Vagina (tissue), 2 donors: ENCODE data around the gene PDIK1L.

Experiments used
- POLR2A ChIP-seq, 2 donors: fragments of 450-650 bp; IDR thresholded peaks; one replicate each; pipeline ENCODE4 v1.6.1; 2017; ENCODE audit warnings: antibody characterized with exemption in 2 of 2, mild to moderate bottlenecking in 2 of 2, moderate library complexity in 2 of 2
- TF ChIP-seq, protein P1 (sequence below), 3 experiments: fragments of 450-650 bp in 2 of 3; fragments of 200-600 bp in 1 of 3; sonication (generic) in 1 of 3; IDR thresholded peaks; one replicate each; pipeline ENCODE4 v1.5.1; 2017 to 2019; ENCODE audit warnings: antibody characterized with exemption in 3 of 3, mild to moderate bottlenecking in 2 of 3, moderate library complexity in 2 of 3

DNA sequence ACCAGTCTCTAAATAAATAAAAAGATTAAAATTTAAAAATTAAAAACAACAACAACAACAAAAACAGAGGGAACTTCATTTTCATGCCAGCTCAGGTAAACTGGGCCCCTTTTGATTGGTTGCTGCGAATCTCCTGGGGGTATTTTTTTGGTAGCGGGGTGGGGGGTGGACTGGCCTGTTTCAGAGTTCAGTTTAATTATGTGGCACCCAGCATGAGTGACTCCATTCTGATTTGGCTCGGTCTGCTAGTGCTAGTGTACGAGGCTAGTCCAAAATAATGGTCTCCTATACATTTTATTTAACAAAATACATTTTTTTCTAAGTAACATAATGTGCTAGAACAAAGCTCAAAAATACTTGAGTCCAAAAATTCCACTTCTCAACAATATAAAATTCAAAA lies 18.2 kb downstream of the PDIK1L start:
- no peak for TF ChIP-seq POLR2A (IDR thresholded peaks at IDR 0.05)
- TF ChIP-seq, protein P1, sequence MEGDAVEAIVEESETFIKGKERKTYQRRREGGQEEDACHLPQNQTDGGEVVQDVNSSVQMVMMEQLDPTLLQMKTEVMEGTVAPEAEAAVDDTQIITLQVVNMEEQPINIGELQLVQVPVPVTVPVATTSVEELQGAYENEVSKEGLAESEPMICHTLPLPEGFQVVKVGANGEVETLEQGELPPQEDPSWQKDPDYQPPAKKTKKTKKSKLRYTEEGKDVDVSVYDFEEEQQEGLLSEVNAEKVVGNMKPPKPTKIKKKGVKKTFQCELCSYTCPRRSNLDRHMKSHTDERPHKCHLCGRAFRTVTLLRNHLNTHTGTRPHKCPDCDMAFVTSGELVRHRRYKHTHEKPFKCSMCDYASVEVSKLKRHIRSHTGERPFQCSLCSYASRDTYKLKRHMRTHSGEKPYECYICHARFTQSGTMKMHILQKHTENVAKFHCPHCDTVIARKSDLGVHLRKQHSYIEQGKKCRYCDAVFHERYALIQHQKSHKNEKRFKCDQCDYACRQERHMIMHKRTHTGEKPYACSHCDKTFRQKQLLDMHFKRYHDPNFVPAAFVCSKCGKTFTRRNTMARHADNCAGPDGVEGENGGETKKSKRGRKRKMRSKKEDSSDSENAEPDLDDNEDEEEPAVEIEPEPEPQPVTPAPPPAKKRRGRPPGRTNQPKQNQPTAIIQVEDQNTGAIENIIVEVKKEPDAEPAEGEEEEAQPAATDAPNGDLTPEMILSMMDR (IDR thresholded peaks at IDR 0.05) = no peak
